Hepatocyte (in vitro differentiated cells): ENCODE measurements around the gene TAPBP. TPM values are rescaled to one million over a fixed set of nuclear protein-coding genes. Genes with fewer than 3 reads are reported as not detected.
"Not testable (repeated sequence)": the region's sequence is repeated elsewhere in the genome, so short reads cannot be mapped to it uniquely, and the experiment has no call there.

ENCODE experiments used
- DNase-seq: peaks from one replicate; pipeline ENCODE4 v3.0.0-alpha.2; 2016; ENCODE audit warnings: low spot score
- H2AFZ ChIP-seq: fragments of 200-600 bp; sonication (generic); 2 replicates; pipeline ENCODE4 v1.6.0; 2016; ENCODE audit warnings: antibody characterized with exemption, mild to moderate bottlenecking
- H3K27ac ChIP-seq: fragments of 200-600 bp; sonication (generic); 2 replicates; pipeline ENCODE4 v1.5.1; 2016; ENCODE audit warnings: mild to moderate bottlenecking
- H3K27me3 ChIP-seq: fragments of 200-600 bp; sonication (generic); 2 replicates; pipeline ENCODE4 v1.6.1; 2016
- H3K36me3 ChIP-seq: fragments of 200-600 bp; sonication (generic); replicated peaks from 2 replicates; pipeline ENCODE4 v1.5.1; 2016; ENCODE audit warnings: low read depth; ENCODE audit not compliant: insufficient read depth
- H3K4me1 ChIP-seq: fragments of 200-600 bp; sonication (generic); 2 replicates; pipeline ENCODE4 v1.5.1; 2016; ENCODE audit warnings: mild to moderate bottlenecking, moderate library complexity; ENCODE audit not compliant: insufficient read depth
- H3K4me2 ChIP-seq: fragments of 200-600 bp; sonication (generic); 2 replicates; pipeline ENCODE4 v1.6.0; 2016
- H3K4me3 ChIP-seq: fragments of 200-600 bp; sonication (generic); 2 replicates; pipeline ENCODE4 v1.5.1; 2016; ENCODE audit warnings: mild to moderate bottlenecking
- H3K79me2 ChIP-seq: fragments of 200-600 bp; sonication (generic); 2 replicates; pipeline ENCODE4 v1.6.0; 2017; ENCODE audit warnings: mild to moderate bottlenecking
- H3K9me2 ChIP-seq: fragments of 200-600 bp; sonication (generic); replicated peaks from 2 replicates; pipeline ENCODE4 v1.6.0; 2017; ENCODE audit warnings: mild to moderate bottlenecking; ENCODE audit not compliant: insufficient read depth
- H3K9me3 ChIP-seq: fragments of 200-600 bp; sonication (generic); 2 replicates; pipeline ENCODE4 v1.5.1; 2016; ENCODE audit warnings: low read depth, mild to moderate bottlenecking
- H4K20me1 ChIP-seq: fragments of 200-600 bp; sonication (generic); 2 replicates; pipeline ENCODE4 v1.6.0; 2016; ENCODE audit warnings: mild to moderate bottlenecking; ENCODE audit not compliant: insufficient read depth, poor library complexity, severe bottlenecking
- CTCF ChIP-seq: fragments of 200-600 bp; sonication (generic); IDR thresholded peaks from 2 replicates; pipeline ENCODE4 v1.5.1; 2016; ENCODE audit warnings: antibody characterized with exemption, mild to moderate bottlenecking; ENCODE audit not compliant: poor library complexity
- EZH2 ChIP-seq: fragments of 200-600 bp; sonication (generic); IDR thresholded peaks from 2 replicates; pipeline ENCODE4 v1.6.1; 2016; ENCODE audit warnings: antibody characterized with exemption, mild to moderate bottlenecking, borderline replicate concordance
- EZH2phosphoT487 ChIP-seq: fragments of 200-600 bp; sonication (generic); IDR thresholded peaks from one replicate; pipeline ENCODE4 v1.6.1; 2018; ENCODE audit warnings: antibody characterized with exemption, mild to moderate bottlenecking, low read depth, moderate library complexity; ENCODE audit not compliant: unreplicated experiment, severe bottlenecking
- WGBS: methylation state at CpG from one replicate; pipeline ENCODE4 v1.1.6; 2016; ENCODE audit warnings: low lambda C conversion rate; ENCODE audit errors: missing lambda C conversion rate; 5-methylcytosine and 5-hydroxymethylcytosine counted together
- polyA plus RNA-seq: library from polyadenylated mRNA; unstranded; fragments of >200 nt; fragmentation: Nextera tagmentation; extraction: Ambion mirVana; gene quantifications from 2 replicates; pipeline ENCODE4 v1.2.1, GENCODE V29; 2016
- total RNA-seq: library from RNA; depleted of rRNA; stranded (reverse); fragments of >200 nt; gene quantifications from 2 replicates; pipeline ENCODE4 v1.2.3, GENCODE V29; 2014

Gene TAPBP
- total and polyA plus RNA-seq, 2 experiments from 2014 or later, result 59.3 to 108 TPM

GRCh38 chr6:33344701-33345697 is 31.1 kb upstream of the TAPBP start:
- peak overlapping the region; percentile 57 for H3K4me2 ChIP-seq
- WGBS, result 23% methylated on average over 22 of the region's 22 CpGs
- no peak overlapping the region for H3K4me3 ChIP-seq
- peak; percentile 58 for TF ChIP-seq CTCF
- TF ChIP-seq EZH2phosphoT487, result no peak
- H3K4me1 ChIP-seq, result peaks cover 7% of the 10 kb centered on the region
- no peak overlapping the region for H2AFZ ChIP-seq
- H3K9me2 ChIP-seq, result no peaks in the 10 kb centered on the region
- H3K79me2 ChIP-seq, result no peaks in the 10 kb centered on the region
- no peaks in the 10 kb centered on the region for H4K20me1 ChIP-seq
- no peaks in the 10 kb centered on the region for H3K27me3 ChIP-seq
- H3K9me3 ChIP-seq, result no peaks in the 10 kb centered on the region
- peak overlapping the region; percentile 92 for H3K27ac ChIP-seq
- H3K36me3 ChIP-seq, result no peaks in the 10 kb centered on the region
- peak; percentile 91 for DNase-seq

DNA sequence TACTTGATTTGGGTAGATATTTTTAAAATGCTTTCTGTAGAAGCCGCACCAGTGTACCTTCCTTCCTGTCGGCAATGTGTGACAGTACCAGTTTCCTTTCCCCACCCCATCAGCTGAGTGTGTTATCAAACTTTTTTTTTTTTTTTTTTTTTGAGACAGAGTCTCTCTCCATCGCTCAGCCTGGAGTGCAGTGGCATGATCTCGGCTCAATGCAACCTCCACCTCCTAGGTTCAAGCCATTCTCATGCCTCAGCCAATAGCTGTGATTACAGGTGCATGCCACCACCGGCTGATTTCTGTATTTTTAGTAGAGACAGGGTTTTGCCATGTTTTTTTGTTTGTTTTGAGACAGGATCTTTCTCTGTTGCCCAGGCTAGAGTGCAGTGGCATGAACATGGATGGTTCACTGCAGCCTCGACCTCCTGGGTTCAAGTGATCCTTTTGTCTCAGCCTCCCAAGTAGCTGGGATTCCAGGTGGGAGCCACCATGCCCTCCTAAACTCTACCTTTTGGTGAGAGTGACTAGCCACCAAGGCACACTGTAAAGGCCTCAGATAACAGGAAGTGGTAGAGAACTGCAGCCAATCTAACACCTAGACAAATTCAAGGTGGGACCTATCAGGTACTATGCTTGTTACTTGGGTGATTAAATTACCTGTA is 30.2 kb upstream of the TAPBP start:
- Histone ChIP-seq H3K27ac (peak overlapping the region; percentile 92), H4K20me1 (no peaks in the 10 kb centered on the region), H3K27me3 (no peaks in the 10 kb centered on the region), H3K79me2 (no peaks in the 10 kb centered on the region), H3K4me1 (peaks cover 7% of the 10 kb centered on the region), H3K4me2 (no peak overlapping the region), H2AFZ (no peak overlapping the region), H3K9me3 (no peaks in the 10 kb centered on the region), H3K4me3 (no peak overlapping the region), H3K36me3 (no peaks in the 10 kb centered on the region), H3K9me2 (no peaks in the 10 kb centered on the region)
- DNase-seq, result no peak
- WGBS, result 94% methylated on average over 6 of the region's 6 CpGs
- no peak for TF ChIP-seq EZH2
- TF ChIP-seq CTCF, result no peak
- no peak for TF ChIP-seq EZH2phosphoT487

DNA sequence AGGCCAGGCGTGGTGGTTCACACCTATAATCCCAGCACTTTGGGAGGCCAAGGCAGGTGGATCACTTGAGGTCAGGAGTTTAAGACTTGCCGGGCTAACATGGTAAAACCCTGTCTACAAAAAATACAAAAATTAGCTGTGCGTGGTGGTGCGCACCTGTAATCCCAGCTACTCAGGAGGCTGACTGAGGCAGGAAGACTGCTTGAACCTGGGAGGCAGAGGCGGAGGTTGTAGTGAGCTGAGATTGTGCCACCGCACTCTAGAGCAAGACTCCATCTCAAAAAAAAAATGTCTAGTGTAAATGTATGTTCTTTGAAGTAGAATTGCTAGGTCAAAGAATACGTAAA is 29.7 kb upstream of the TAPBP start:
- not testable (repeated sequence) for H3K36me3 ChIP-seq, H3K9me3 ChIP-seq, H3K4me2 ChIP-seq, H4K20me1 ChIP-seq, H3K27ac ChIP-seq, H3K4me1 ChIP-seq, DNase-seq, H2AFZ ChIP-seq, H3K9me2 ChIP-seq, H3K4me3 ChIP-seq, H3K27me3 ChIP-seq, H3K79me2 ChIP-seq
- WGBS, result 95% methylated on average over 7 of the region's 7 CpGs

DNA sequence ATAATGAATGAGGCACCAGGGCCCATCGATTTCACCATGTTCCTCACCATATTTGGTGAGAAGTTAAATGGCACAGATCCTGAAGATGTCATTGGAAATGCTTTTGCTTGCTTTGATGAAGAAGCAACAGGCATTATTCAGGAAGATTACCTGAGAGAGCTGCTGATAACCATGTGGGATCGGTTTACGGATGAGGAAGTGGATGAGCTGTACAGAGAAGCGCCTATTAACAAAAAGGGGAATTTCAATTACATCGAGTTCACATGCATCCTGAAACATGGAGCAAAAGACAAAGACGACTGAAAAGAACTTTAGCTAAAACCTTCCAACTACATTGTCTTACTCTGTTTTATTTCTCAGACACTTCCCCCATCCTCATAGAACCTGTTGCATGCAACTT is 25.3 kb upstream of the TAPBP start:
- H2AFZ ChIP-seq, result no peak overlapping the region
- TF ChIP-seq EZH2 (no peak), EZH2phosphoT487 (no peak), CTCF (no peak)
- 89% methylated on average over 6 of the region's 6 CpGs for WGBS
- no peak overlapping the region for H3K4me2 ChIP-seq
- DNase-seq, result no peak
- no peak overlapping the region for H3K27ac ChIP-seq
- H3K79me2 ChIP-seq, result no peaks in the 10 kb centered on the region
- H3K4me1 ChIP-seq, result no peaks in the 10 kb centered on the region
- H4K20me1 ChIP-seq, result no peaks in the 10 kb centered on the region
- no peaks in the 10 kb centered on the region for H3K9me2 ChIP-seq
- no peaks in the 10 kb centered on the region for H3K36me3 ChIP-seq
- H3K27me3 ChIP-seq, result no peaks in the 10 kb centered on the region
- H3K4me3 ChIP-seq, result no peak overlapping the region
- H3K9me3 ChIP-seq, result no peaks in the 10 kb centered on the region
